Measurements from ENCODE around the gene IL2RA. TPM values are rescaled to one million over a fixed set of nuclear protein-coding genes. Genes with fewer than 3 reads are reported as not detected.

IL2RA gene
- total and polyA plus RNA-seq, 9 of the 15 experiments (the other 6 are each of a cell fraction or from before 2014, with no cell fraction given), result 0.95 TPM; not detected in 8

DNA sequence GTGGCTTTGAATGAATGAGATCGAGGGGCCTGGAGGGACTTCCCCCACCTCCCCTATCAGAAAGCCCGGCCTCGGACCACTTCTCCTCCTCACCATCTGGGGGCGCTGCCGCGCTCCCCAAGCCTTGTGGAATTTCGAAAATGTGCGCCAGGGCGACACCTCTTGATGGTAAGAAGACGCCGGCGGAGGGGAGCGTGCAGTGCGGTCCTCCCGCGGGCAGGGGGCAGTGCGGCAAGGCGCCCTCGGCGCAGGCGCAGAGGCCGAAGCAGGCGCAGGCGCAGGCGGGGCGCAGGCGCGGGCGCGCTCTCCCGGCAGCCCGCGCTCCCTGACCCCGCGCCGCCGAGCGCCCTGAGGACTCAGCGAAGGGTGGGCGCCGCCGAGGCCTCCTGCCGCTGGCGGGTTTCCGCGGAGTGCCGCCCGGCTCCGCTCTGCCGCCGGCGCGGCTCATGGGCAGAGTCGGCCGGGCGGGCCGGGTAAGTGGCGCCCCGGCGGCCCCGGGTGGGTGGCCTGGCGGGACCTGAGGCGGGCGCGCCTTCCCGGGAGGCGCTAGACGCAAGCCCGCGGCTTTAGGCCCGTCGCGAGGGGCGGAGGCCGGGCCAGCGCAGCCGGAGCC, 26.7 kb upstream of the IL2RA start, which contains the start of gene RBM17 (continued):
- TF ChIP-seq THRB (CRISPR knock-in tag; conservative IDR thresholded peaks at IDR 0.05) (no peak), RNF2 (IDR thresholded peaks at IDR 0.05) (no peak), FOSL1 (tag; conservative IDR thresholded peaks at IDR 0.05) (no peak), CHD2 (IDR thresholded peaks at IDR 0.05; ENCODE audit: low read depth, low read length) (no peak), DMBX1 (CRISPR knock-in tag; IDR thresholded peaks at IDR 0.05; ENCODE audit: borderline replicate concordance) (no peak), NRF1 (conservative IDR thresholded peaks at IDR 0.05 in 1 of 2, IDR thresholded peaks at IDR 0.05 in 1 of 2) (peak; percentile 94 to 96), RHOXF2B (CRISPR knock-in tag; conservative IDR thresholded peaks at IDR 0.05) (no peak), AFF1 (IDR thresholded peaks at IDR 0.05; ENCODE audit: low read depth in 1 of 2, partially characterized antibody in 2 of 2) (peak in 1 of 2 experiments; percentile 31), C11orf30 (IDR thresholded peaks at IDR 0.05; ENCODE audit: low read depth) (peak; percentile 19; the same call in 1 of the 2 replicates), SNAPC5 (CRISPR knock-in tag; IDR thresholded peaks at IDR 0.05) (no peak), ZBTB26 (CRISPR knock-in tag; IDR thresholded peaks at IDR 0.05) (no peak), STAT5B (CRISPR knock-in tag; IDR thresholded peaks at IDR 0.05) (no peak), CTCFL (IDR thresholded peaks at IDR 0.05; ENCODE audit: borderline replicate concordance, insufficient read depth, low read depth, low read length, poor library complexity, severe bottlenecking) (peak; percentile 92), VEZF1 (CRISPR knock-in tag; IDR thresholded peaks at IDR 0.05) (peak; percentile 62; the same call in 1 of the 2 replicates), ZNF3 (CRISPR knock-in tag; IDR thresholded peaks at IDR 0.05) (no peak), MEF2A (IDR thresholded peaks at IDR 0.05; ENCODE audit: control insufficient read depth, low read depth, low read length) (no peak)
